Adrenal gland (tissue), 12 donors: ENCODE measurements around the gene KRTAP19-5. TPM values are rescaled to one million over a fixed set of nuclear protein-coding genes. Genes with fewer than 3 reads are reported as not detected.

ENCODE experiments used
- DNase-seq, 7 donors: peaks; one replicate each; pipeline ENCODE4 v3.0.0-alpha.2; 2019 to 2020
- H3K27ac ChIP-seq, 5 donors: fragments of 200-600 bp; sonication (generic) in 4 of 5; 1 replicate in 3 of 5; 2 replicates in 2 of 5; pipeline versions ENCODE4 v1.5.1 to v1.8.0; 2016 to 2020; ENCODE audit warnings: mild to moderate bottlenecking in 1 of 5
- H3K27me3 ChIP-seq: fragments of 200-600 bp; 2 replicates; pipeline ENCODE4 v1.8.0; 2021
- H3K36me3 ChIP-seq, 2 donors: fragments of 200-600 bp; replicated peaks in 1 of 2; 1 replicate in 1 of 2; 2 replicates in 1 of 2; pipeline versions ENCODE4 v1.5.1 to v1.8.0; 2018 to 2022
- H3K4me1 ChIP-seq, 2 donors: fragments of 200-600 bp; replicated peaks in 1 of 2; 1 replicate in 1 of 2; 2 replicates in 1 of 2; pipeline versions ENCODE4 v1.5.1 to v1.8.0; 2018 to 2021
- H3K4me3 ChIP-seq, 4 donors: fragments of 200-600 bp; sonication (generic) in 3 of 4; one replicate each; pipeline ENCODE4 v1.5.1; 2016 to 2018
- H3K9me3 ChIP-seq, 3 donors: fragments of 200-600 bp; sonication (generic) in 1 of 3; replicated peaks in 1 of 3; 1 replicate in 2 of 3; 2 replicates in 1 of 3; pipeline versions ENCODE4 v1.5.1 to v1.8.0; 2016 to 2021
- CTCF ChIP-seq, 6 experiments: fragments of 450-650 bp in 4 of 6; fragments of 200-600 bp in 2 of 6; sonication (generic) in 1 of 6; IDR thresholded peaks; 1 replicate in 5 of 6; 2 replicates in 1 of 6; pipeline versions ENCODE4 v1.5.1 to v1.8.0; 2016 to 2021; ENCODE audit warnings: antibody characterized with exemption in 6 of 6, mild to moderate bottlenecking in 2 of 6, moderate library complexity in 1 of 6
- POLR2A ChIP-seq, 2 donors: fragments of 450-650 bp; IDR thresholded peaks; one replicate each; pipeline ENCODE4 v1.6.1; 2017; ENCODE audit warnings: antibody characterized with exemption in 2 of 2, mild to moderate bottlenecking in 2 of 2, moderate library complexity in 1 of 2
- WGBS, 4 donors: extraction: QIAGEN DNeasy Blood & Tissue Kit in 2 of 4; methylation state at CpG; one replicate each; pipeline versions ENCODE4 v1.1.5 to v1.1.7; 2013 to 2017; 5-methylcytosine and 5-hydroxymethylcytosine counted together
- intact Hi-C, 2 donors: fragments of 100-400 bp; cut with DNase I; formaldehyde crosslinking; loops; one replicate each; pipeline versions ENCODE4 v1.14.1 to v1.15.0; 2022 to 2023
- polyA plus RNA-seq, 3 donors: library from polyadenylated mRNA; stranded (reverse); fragments of 200-250 nt in 2 of 3; fragments of 350-450 nt in 1 of 3; fragmentation: Illumina TruSeq in 1 of 3; extraction: RNeasy Lipid Tissue Mini Kit (QIAGEN cat#74804) in 1 of 3; gene quantifications; one replicate each; pipeline ENCODE4 v1.2.3, GENCODE V29; 2013 to 2014
- small RNA-seq, 2 donors: library from RNA; depleted of rRNA; stranded (forward); fragments of <200 nt; gene quantifications; one replicate each; pipeline ENCODE3, GENCODE V24; 2016
- total RNA-seq, 9 donors: library from RNA; depleted of rRNA in 4 of 9; stranded (reverse); fragments of >200 nt in 4 of 9; fragments of 120-200 nt in 1 of 9; fragmentation: NEBNext Ultra II Directional in 1 of 9; extraction: Animal tissue kit (Norgen Biotek cat#: 25700) in 1 of 9; gene quantifications; one replicate each; pipeline versions ENCODE4 v1.1.0 to v1.2.4, GENCODE V29; 2013 to 2023
- donor health status: healthy with polysubstance abuse.
- donor health status: Bipolar disorder and iron deficiency.
- donor health status: DM: yes; HTN: yes; CAD: no.
- donor health status: DM: no; HTN: no; CAD: no.
- donor health status: DM: no; HTN: no; CAD: no.
- donor health status: DM: yes; HTN: yes; CAD: no.

The KRTAP19-5 gene
- total and polyA plus RNA-seq, 12 donors: not detected

GRCh38 chr21:30468900-30469714, 32.8 kb downstream of the KRTAP19-5 start:
- TF ChIP-seq CTCF (IDR thresholded peaks at IDR 0.05): no peak
- TF ChIP-seq POLR2A (IDR thresholded peaks at IDR 0.05): no peak
- Histone ChIP-seq H3K9me3 (no peaks in the 10 kb centered on the region), H3K36me3 (no peaks in the 10 kb centered on the region), H3K4me1 (no peaks in the 10 kb centered on the region), H3K27me3 (no peaks in the 10 kb centered on the region), H3K4me3 (no peak overlapping the region), H3K27ac (no peak overlapping the region)
- 34 to 57% (median 42%) methylated on average over 6 of the region's 6 CpGs for WGBS, 4 donors
- no peak for DNase-seq
- intact Hi-C loops: no loop called here

GRCh38 chr21:30463713-30464112, 38.2 kb downstream of the KRTAP19-5 start:
- Histone ChIP-seq H3K4me1 (no peaks in the 10 kb centered on the region), H3K27ac (no peak overlapping the region), H3K4me3 (no peak overlapping the region), H3K36me3 (no peaks in the 10 kb centered on the region), H3K9me3 (no peaks in the 10 kb centered on the region), H3K27me3 (no peaks in the 10 kb centered on the region)
- intact Hi-C loops: no loop called here
- TF ChIP-seq POLR2A (IDR thresholded peaks at IDR 0.05) (no peak), CTCF (IDR thresholded peaks at IDR 0.05) (peak in 2 of 6 experiments; percentile 9 to 24)
- DNase-seq: no peak
- 40 to 60% (median 55%) methylated on average over 3 of the region's 3 CpGs for WGBS, 4 donors

Small RNA genes within 50 kb of the gene (small RNA-seq; reads per million reads assigned to genes)
- gene AP000567.1: 0 reads per million in 2 donors
- gene KRTAP19-10P: 0 reads per million in 2 donors
- 0 reads per million in 2 donors for gene KRTAP19-11P
- 0 reads per million in 2 donors for gene KRTAP19-9P

Other genes starting within 250 kb of the KRTAP19-5 start
- gene KRTAP24-1, start 219.2 kb downstream of the KRTAP19-5 start, total RNA-seq: not detected
- gene KRTAP24-1, start 219.2 kb downstream of the KRTAP19-5 start, polyA plus RNA-seq: not detected
- not detected for gene KRTAP25-1, start 212.6 kb downstream of the KRTAP19-5 start, total RNA-seq
- gene KRTAP25-1, start 212.6 kb downstream of the KRTAP19-5 start, polyA plus RNA-seq: not detected
- not detected for gene KRTAP26-1, start 181.8 kb downstream of the KRTAP19-5 start, total RNA-seq
- gene KRTAP26-1, start 181.8 kb downstream of the KRTAP19-5 start, polyA plus RNA-seq: not detected
- not detected for gene KRTAP27-1, start 164.4 kb downstream of the KRTAP19-5 start, total RNA-seq
- not detected for gene KRTAP27-1, start 164.4 kb downstream of the KRTAP19-5 start, polyA plus RNA-seq
- gene KRTAP23-1, start 153.5 kb downstream of the KRTAP19-5 start, total RNA-seq: not detected
- not detected for gene KRTAP23-1, start 153.5 kb downstream of the KRTAP19-5 start, polyA plus RNA-seq
- under 1 TPM in 1 of 9 donors, not detected in 8; 0.41 TPM for gene KRTAP13-2, start 129.9 kb downstream of the KRTAP19-5 start, total RNA-seq
- gene KRTAP13-2, start 129.9 kb downstream of the KRTAP19-5 start, polyA plus RNA-seq: not detected
- not detected for gene KRTAP13-1, start 106.1 kb downstream of the KRTAP19-5 start, total RNA-seq
- not detected for gene KRTAP13-1, start 106.1 kb downstream of the KRTAP19-5 start, polyA plus RNA-seq
- not detected for gene KRTAP13-3, start 76.2 kb downstream of the KRTAP19-5 start, total RNA-seq
- not detected for gene KRTAP13-3, start 76.2 kb downstream of the KRTAP19-5 start, polyA plus RNA-seq
- gene KRTAP13-4, start 71.9 kb downstream of the KRTAP19-5 start, total RNA-seq: not detected
- not detected for gene KRTAP13-4, start 71.9 kb downstream of the KRTAP19-5 start, polyA plus RNA-seq
- not detected for gene KRTAP15-1, start 61.9 kb downstream of the KRTAP19-5 start, total RNA-seq
- gene KRTAP15-1, start 61.9 kb downstream of the KRTAP19-5 start, polyA plus RNA-seq: not detected
- not detected for gene KRTAP19-1, start 21.8 kb downstream of the KRTAP19-5 start, total RNA-seq
- not detected for gene KRTAP19-1, start 21.8 kb downstream of the KRTAP19-5 start, polyA plus RNA-seq
- gene KRTAP19-2, start 14.7 kb downstream of the KRTAP19-5 start, total RNA-seq: not detected
- gene KRTAP19-2, start 14.7 kb downstream of the KRTAP19-5 start, polyA plus RNA-seq: not detected
- not detected for gene KRTAP19-3, start 10.1 kb downstream of the KRTAP19-5 start, total RNA-seq
- gene KRTAP19-3, start 10.1 kb downstream of the KRTAP19-5 start, polyA plus RNA-seq: not detected
- gene KRTAP19-4, start 5.0 kb downstream of the KRTAP19-5 start, total RNA-seq: not detected
- not detected for gene KRTAP19-4, start 5.0 kb downstream of the KRTAP19-5 start, polyA plus RNA-seq
- gene KRTAP19-6, start 39.7 kb upstream of the KRTAP19-5 start, total RNA-seq: not detected
- not detected for gene KRTAP19-6, start 39.7 kb upstream of the KRTAP19-5 start, polyA plus RNA-seq
- gene KRTAP19-7, start 59.2 kb upstream of the KRTAP19-5 start, total RNA-seq: not detected
- gene KRTAP19-7, start 59.2 kb upstream of the KRTAP19-5 start, polyA plus RNA-seq: not detected
- not detected for gene KRTAP22-2, start 88.3 kb upstream of the KRTAP19-5 start, total RNA-seq
- not detected for gene KRTAP22-2, start 88.3 kb upstream of the KRTAP19-5 start, polyA plus RNA-seq
- not detected for gene KRTAP6-3, start 90.3 kb upstream of the KRTAP19-5 start, total RNA-seq
- not detected for gene KRTAP6-3, start 90.3 kb upstream of the KRTAP19-5 start, polyA plus RNA-seq
- gene KRTAP6-2, start 96.8 kb upstream of the KRTAP19-5 start, total RNA-seq: not detected
- not detected for gene KRTAP6-2, start 96.8 kb upstream of the KRTAP19-5 start, polyA plus RNA-seq
- not detected for gene KRTAP22-1, start 98.9 kb upstream of the KRTAP19-5 start, total RNA-seq
- not detected for gene KRTAP22-1, start 98.9 kb upstream of the KRTAP19-5 start, polyA plus RNA-seq
- gene KRTAP6-1, start 111.8 kb upstream of the KRTAP19-5 start, total RNA-seq: not detected
- not detected for gene KRTAP6-1, start 111.8 kb upstream of the KRTAP19-5 start, polyA plus RNA-seq
- gene KRTAP20-1, start 114.3 kb upstream of the KRTAP19-5 start, total RNA-seq: not detected
- gene KRTAP20-1, start 114.3 kb upstream of the KRTAP19-5 start, polyA plus RNA-seq: not detected
- gene KRTAP20-4, start 118.5 kb upstream of the KRTAP19-5 start, total RNA-seq: not detected
- gene KRTAP20-4, start 118.5 kb upstream of the KRTAP19-5 start, polyA plus RNA-seq: not detected
- gene KRTAP20-2, start 133.1 kb upstream of the KRTAP19-5 start, total RNA-seq: not detected
- not detected for gene KRTAP20-2, start 133.1 kb upstream of the KRTAP19-5 start, polyA plus RNA-seq
- gene KRTAP20-3, start 140.7 kb upstream of the KRTAP19-5 start, total RNA-seq: not detected
- not detected for gene KRTAP20-3, start 140.7 kb upstream of the KRTAP19-5 start, polyA plus RNA-seq
- gene KRTAP21-3, start 216.6 kb upstream of the KRTAP19-5 start, total RNA-seq: not detected
- not detected for gene KRTAP21-3, start 216.6 kb upstream of the KRTAP19-5 start, polyA plus RNA-seq
- gene KRTAP21-2, start 245.1 kb upstream of the KRTAP19-5 start, total RNA-seq: not detected
- gene KRTAP21-2, start 245.1 kb upstream of the KRTAP19-5 start, polyA plus RNA-seq: not detected